HG02588 (cell line): ENCODE measurements around the gene SNX30.

Source experiments
- ATAC-seq: cut with Tn5 transposase; IDR thresholded peaks from one replicate; pipeline ENCODE4 v1.9.1; 2021; ENCODE audit warnings: mild to moderate bottlenecking, moderate library complexity; ENCODE audit not compliant: unreplicated experiment

The SNX30 gene

DNA sequence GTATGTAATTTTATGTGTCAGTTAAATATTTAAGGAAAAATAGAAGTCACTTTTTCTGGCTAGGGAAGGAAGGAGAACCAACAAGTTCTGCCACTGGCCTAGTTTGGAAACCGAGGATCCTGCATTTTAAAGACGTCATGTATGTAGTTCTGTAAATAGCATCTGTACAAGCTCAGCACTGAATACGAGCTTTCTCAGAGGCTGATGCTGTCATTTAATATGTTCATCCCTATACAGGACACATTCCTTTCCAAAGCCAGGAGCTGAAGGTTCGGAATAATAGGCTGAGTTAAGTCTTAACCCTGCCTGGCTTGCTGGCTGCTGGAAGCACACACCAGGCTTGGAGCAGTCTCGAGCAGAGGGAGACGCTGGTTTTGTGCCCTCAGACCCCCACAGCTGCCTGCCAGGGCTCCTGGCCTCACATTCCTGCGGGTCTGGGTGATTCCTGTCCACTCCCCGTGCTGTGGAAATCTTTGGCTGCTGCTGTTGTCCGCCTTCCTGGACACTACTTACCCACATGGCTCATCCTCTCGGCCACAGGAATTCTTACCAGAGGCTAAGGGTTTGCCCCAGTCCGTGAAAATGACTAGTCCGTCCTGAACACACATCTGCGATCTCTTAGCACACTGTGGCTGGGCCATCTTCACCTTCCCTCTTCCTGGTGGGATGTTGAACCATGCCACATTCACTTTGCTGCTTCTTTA is 103.5 kb downstream of the SNX30 start:
- no peak for ATAC-seq

GRCh38 chr9:112854657-112855056 is 104.1 kb downstream of the SNX30 start:
- no peak for ATAC-seq

DNA sequence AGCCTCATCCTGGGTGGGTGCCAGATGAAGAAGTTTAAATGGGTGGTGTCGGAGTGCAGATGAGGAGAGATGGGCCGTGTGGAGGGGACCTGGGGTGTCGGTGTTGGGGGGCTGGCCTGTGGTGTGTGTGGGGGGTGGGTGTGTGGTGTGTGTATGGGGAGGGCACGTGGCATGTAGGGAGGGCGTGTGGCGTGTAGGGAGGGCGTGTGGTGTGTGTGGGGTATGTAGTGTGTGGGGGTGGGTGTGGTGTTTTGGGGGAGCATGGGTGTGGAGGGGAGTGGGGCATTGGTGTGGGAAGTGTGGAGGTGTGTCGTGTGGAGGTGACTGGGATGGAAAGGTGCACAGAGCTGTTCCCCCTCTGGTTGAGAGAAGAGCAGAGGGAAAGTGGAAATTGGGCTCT is 105.6 kb downstream of the SNX30 start:
- ATAC-seq: no peak

DNA sequence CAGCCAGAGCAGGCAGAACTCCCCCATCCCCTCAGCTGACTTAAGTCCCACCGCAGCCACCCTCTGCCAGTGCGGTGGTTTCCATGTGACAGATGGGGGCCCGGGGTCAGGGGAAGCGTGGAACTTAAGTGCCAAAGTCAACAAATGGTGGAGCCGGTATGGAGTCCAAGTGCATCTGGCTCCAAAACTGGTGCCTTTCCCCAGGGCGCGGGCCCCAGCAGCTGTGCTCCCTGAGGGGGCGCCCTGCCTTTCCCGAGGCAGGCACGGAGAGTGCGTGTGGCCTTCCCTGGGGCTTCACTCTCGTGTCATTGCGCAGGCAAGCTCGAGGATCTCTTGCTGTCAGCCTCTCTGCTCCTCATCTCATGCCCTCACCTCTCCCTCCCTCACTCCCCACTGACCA is 106.3 kb downstream of the SNX30 start:
- no peak for ATAC-seq

DNA sequence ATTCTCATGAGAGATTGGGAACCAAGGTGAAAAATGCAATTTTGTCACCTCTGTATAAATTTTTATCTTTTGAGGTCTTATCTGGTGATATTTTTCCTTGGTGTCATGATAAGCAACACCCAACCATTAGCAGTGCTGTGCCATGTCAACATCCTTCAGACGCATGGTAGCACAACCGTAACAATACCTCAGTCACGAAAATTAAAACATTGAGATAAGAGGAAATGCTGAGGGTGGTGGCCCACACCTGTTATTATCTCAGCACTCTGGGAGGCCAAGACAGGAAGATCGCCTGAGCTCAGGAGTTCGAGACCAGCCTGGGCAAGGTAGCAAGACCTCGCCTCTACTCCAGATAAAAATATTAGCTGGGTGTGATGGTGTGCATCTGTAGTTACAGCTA is 107.4 kb downstream of the SNX30 start:
- no peak for ATAC-seq

DNA sequence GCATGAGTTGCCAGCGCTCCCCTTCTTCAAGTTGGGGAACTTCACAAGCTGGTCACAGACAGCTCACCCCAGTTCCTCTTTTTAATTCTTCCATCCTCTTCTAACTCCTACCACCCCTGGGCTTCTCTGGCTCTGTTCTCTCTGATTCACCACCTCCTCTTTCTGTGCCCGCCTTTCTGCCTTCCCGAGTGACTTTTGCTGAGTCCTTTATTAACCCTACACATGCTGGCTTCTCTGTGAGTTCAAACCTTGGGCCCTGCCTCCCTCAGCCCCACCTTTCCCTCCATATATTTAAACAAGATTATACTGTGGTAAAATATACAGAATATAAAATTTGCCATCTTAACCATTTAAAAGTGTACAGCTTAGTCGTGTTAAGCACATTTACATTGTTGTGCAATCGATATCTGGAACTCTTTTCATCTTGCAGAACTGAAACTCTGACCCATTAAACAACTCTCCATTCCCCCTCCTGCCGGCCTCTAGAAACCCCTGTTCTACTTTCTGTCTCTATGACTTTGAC is 108.1 kb downstream of the SNX30 start:
- peak; percentile 72 for ATAC-seq

- ATAC-seq: no peak
Observed at GRCh38 chr9:112860451-112860850, 109.9 kb downstream of the SNX30 start.

DNA sequence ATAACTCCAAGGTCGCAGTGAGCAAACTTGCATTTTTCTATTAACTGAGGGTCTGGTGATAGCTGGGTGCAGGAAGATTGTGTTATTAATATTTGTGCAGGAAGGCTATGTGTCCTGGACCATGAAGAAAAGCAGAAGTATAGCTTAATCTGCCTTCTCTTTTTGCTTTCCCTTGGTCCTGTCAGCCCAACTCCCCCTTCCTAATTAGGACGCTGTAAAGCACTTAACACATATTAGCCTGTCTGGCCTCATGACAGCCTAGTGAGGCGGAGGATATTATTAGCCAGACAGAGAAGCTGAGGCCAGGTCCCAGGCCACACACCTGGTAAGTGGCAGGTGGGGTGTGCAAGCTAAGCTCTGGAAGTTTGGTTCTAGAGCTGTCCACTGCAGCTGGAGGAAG is 110.6 kb downstream of the SNX30 start:
- ATAC-seq: no peak

- no peak for ATAC-seq
Observed at GRCh38 chr9:112861638-112862555, 111.3 kb downstream of the SNX30 start.

DNA sequence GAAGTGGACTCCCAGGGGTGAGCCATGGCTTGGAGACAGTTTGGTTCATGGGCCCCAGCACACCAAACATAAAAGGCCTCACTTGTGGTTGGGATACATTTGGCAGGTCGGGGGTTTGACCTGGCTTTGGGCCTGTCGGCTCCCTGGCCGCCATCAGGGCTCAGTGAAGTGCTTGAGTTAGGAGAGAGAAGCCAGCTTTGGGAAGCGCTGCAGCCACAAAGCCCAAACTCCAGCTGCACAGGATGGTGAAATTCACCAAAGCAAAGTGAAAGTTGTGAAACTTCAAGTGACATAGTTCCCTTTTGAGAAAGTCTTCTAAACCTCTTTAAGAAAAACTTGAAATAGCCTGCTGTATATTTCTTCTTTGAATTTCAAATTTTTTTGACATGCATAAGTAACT is 112.7 kb downstream of the SNX30 start:
- no peak for ATAC-seq

DNA sequence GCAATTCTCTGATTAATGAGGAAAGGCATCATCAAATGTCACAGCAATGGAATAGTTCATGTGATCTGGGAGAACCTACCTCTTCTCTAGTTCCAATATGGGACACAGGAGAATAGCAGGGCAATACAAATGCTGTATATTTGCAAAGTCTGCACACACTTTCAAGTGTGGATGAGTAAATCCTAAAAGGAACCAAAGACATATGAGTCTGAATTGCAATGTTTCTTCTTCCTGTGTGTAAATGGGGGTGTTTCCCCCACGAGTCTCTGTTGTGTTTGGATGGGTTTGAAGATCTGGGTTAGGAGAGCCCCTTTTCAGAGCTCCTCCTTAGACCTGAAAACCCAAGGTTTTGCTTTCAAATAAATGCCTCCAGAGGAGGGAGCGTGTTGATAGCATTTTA is 113.2 kb downstream of the SNX30 start:
- no peak for ATAC-seq

GRCh38 chr9:112864403-112864802 is 113.8 kb downstream of the SNX30 start:
- no peak for ATAC-seq

DNA sequence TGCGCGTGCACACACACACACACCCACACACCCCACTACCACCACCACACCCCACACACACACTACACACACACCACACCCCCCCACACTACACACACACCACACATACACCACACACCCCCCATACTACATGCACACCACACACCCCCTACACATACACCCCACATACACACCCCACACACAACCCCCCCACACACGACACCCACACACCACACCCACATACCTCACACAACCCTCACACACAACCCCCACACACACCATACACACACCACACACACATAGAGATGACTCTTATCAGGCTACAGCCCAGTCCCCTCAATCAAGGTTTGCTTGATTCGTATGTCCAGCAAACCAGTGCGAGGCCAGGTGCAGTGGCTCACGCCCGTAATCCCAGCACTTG is 114.4 kb downstream of the SNX30 start:
- ATAC-seq: no peak

DNA sequence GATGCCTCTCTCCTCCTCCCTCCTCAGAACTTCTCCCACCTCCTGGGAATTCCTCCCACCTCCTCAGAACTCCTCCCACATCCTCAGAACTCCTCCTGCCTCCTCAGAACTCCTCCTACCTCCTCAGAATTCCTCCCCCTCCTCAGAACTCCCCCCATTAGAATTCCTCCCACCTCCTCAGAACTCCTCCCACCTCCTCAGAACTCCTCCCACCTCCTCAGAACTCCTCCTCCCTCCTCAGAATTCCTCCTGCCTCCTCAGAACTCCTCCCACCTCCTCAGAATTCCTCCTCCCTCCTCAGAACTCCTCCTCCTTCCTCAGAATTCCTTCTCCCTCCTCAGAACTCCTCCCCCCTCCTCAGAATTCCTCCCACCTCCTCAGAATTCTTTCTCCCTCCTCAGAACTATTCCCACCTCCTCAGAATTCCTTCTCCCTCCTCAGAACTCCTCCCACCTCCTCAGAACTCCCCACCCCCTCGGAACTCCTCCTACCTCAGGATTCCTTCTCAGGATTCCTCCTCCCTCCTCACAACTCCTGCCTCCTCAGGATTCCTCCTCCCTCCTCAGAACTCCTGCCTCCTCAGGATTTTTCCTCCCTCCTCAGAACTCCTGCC is 116.2 kb downstream of the SNX30 start:
- ATAC-seq: no peak

- ATAC-seq: no peak
Observed at GRCh38 chr9:112867275-112867991, 116.9 kb downstream of the SNX30 start.

GRCh38 chr9:112868461-112868860 is 117.9 kb downstream of the SNX30 start:
- no peak for ATAC-seq

GRCh38 chr9:112869041-112869529 is 118.5 kb downstream of the SNX30 start:
- ATAC-seq: no peak

- no peak for ATAC-seq
Observed at GRCh38 chr9:112869917-112870316, 119.4 kb downstream of the SNX30 start.

DNA sequence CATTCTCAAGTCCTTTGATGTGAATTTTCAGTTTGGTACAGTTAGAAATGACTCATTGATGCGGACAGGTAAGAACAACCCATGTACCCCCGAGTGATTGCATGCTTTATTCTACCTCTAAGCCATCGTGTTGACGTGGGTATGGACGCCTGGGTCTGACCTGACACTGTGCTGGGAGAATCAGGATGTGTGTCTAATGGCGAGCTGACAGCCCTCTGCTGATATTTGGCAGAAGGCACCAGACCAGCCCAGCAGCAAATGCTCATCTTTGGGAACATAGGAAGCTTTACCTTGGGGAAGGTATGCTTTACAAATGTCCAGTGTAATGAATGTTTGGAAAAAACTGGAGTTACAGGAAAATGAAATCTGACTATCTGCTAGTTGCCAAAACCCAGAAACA is 120.0 kb downstream of the SNX30 start:
- ATAC-seq: no peak

GRCh38 chr9:112872019-112872418 is 121.5 kb downstream of the SNX30 start:
- ATAC-seq: no peak
